Hypothalamus (tissue), 51 donors: ENCODE results near the gene CRYBG3.

ENCODE experiments used
- DNase-seq, 51 donors: peaks; one replicate each; lab custom pipeline; 2025; lab: John Stamatoyannopoulos, UW

Gene CRYBG3

GRCh38 chr3:97938444-97938843 is 116.6 kb downstream of the CRYBG3 start:
- no peak for DNase-seq

DNA sequence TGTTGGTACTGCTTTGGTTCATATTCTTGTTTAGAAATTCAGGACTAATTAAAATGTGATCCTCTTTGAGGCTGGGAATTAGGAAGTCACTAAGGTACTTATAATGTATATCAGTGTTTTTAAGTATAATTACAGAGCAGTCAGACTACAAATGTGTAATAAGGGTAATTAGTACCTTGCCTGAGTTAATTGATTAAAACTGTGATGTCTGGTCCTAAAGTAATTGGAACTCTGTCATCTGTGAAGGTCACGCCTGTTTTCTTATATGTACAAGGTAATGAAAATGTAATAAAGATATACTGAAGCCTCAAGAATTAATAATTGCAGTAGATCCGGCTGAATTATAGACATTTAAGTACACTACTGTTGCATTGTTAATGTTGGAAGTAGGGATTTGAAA is 117.6 kb downstream of the CRYBG3 start:
- DNase-seq = no peak

GRCh38 chr3:97940034-97940433 is 118.2 kb downstream of the CRYBG3 start:
- DNase-seq = no peak

- DNase-seq = peak in 1 of 51 donors; percentile 35
These were observed 121.2 kb downstream of the CRYBG3 start for GRCh38 chr3:97942801-97943546.

DNA sequence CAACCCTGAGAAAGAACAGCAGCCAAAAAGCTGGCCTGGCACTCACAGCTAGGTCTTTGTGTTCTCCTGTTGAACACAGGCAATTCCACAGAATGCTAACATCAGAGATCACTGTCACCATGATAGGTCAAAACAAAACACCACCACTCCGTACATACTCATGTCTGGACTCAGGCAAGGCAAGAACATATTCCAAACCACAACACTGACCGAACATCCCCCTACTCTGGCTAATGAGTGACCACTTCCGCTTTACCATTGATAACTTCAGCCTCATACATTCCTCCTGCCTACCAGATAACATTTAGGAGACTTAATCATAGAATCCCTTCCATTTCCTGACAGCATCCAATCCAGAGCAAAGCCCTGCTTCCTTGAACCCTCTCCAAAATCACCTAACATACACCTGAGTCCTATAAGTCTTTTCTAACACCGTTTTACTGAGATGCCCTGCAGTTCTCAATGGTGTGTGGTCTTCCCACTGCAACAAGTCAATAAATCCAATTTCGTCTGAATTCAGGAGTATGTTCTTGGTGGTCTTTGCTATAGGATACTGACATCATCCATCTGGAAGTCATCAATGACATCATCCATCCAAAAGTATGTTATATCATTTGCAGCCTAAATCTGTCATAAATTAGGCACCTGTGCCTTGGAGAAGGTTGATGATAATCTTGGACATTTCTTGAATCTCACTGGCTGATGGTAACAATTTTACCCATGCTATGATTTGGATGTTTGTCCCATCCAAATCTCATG is 126.7 kb downstream of the CRYBG3 start:
- no peak for DNase-seq

DNA sequence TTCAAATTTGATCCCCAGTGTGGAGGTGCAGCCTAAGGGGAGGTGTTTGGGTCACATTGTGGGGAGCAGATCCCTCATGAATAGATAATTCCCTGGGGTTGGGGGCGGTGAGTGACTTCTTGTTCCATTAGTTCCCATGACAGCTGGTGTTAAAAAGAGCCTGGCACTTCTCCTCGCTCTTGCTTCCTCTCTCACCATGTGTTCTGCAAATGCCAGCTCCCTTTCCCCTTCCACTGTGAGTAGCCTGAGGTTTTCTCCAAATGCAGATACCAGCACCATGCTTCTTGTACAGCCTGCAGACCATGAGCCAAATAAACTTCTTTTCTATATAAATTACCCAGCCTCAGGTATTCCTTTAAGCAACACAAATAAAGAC is 127.3 kb downstream of the CRYBG3 start:
- DNase-seq = no peak

DNA sequence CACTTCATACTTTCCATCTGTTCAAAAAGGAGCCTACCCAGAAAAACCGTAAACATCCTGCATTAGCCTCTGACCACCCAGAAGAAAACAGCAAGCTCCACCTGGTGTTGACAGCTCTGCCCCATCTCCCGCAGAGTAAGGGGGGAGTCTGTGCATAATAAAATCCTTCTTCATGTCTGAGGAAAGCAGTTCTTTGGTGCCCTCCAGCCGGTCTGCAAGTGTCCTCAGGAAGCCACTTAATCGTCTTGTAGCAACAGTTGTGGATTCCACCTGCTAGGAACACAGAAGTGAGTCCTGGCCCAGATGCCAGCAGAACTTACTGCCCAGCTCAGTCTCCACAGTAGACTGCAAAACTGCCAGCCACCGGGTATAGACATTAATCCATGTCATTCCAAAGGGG is 127.9 kb downstream of the CRYBG3 start:
- DNase-seq = no peak

GRCh38 chr3:97950360-97950759 is 128.5 kb downstream of the CRYBG3 start:
- DNase-seq = no peak

DNA sequence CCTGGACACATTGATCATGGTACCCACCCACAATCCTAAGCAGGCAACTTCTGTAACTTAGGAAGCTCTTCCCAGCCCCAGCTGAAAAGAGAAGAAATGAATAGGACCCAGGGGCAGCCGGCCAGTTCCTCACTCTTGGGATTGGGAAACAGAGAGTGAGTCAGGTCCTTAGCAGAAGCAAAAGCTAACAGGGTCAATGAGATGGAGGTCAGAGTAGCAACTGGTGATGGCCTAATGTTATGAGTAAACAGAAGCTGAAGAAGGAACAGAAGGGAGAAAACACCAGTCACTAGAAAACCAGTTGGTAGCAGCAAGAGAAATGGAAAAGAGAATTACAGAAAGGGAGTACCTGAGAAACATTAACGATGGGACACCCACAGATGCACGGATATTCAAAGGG is 130.5 kb downstream of the CRYBG3 start:
- DNase-seq = peak in 3 of 51 donors; percentile 15 to 49 (median 17)

DNA sequence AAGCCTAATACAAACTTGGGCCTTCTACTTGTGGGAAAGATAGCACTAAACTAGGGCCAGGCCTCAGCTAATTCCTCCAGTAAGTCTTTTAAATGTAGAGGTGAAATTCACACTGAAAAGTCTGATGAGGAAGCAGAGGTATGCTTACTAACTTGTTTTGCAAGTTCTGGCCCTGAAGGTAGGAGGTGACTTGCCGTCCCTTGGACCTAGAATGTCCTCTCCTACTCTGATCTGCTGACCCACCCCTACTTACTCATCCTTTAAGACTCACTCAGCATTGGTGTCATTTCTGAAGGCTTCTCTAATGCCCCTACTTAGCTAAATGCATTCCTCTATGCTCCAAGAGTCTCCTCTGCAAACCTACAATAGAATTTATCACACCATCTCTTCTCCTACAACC is 131.1 kb downstream of the CRYBG3 start:
- no peak for DNase-seq

DNA sequence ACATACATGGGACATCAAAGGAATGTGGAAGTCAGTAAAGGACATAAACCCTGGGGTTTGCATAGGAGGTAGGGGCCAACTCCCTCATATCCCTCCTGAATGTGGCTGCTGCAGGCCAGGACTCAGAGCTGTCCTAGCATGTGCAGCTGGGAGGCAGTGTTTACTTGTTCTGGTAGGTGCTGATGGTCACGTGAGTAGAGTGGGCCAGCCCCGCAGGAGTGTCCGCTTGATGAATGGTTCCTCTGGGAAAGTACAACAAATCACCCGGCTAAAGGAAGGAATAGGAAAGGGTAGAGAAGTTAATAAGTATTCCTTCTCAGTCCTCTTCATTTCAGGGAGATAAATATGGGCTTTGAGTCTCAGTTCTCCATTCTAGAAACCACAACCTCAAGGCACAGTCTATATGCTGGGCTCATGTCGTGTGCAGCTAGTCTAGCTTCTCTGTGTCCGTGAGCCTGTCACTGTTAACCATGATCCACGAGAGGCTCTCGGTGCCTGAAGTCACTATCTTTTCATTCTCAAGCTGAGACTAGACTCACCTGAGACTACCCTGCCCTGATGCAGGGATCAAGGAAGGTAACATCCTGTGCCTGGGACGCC is 132.5 kb downstream of the CRYBG3 start:
- DNase-seq = no peak

DNA sequence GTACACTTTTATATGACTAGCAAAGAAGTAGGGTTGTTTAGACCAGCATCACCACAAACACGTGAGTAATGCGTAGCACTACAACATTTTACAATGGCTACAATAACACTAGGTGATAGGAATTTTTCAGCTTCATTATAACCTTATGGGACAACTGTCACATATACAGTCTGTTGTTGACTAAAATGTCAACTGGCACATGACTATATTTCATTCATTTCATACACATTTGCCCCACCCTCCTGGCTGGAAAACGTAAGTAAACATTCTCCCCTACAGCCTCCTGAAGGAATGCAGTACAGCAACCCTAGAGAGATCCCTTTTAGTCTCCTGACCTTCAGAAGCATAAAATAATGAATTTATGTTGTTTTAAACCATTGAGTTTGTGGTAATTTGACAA is 134.2 kb downstream of the CRYBG3 start:
- no peak for DNase-seq

DNA sequence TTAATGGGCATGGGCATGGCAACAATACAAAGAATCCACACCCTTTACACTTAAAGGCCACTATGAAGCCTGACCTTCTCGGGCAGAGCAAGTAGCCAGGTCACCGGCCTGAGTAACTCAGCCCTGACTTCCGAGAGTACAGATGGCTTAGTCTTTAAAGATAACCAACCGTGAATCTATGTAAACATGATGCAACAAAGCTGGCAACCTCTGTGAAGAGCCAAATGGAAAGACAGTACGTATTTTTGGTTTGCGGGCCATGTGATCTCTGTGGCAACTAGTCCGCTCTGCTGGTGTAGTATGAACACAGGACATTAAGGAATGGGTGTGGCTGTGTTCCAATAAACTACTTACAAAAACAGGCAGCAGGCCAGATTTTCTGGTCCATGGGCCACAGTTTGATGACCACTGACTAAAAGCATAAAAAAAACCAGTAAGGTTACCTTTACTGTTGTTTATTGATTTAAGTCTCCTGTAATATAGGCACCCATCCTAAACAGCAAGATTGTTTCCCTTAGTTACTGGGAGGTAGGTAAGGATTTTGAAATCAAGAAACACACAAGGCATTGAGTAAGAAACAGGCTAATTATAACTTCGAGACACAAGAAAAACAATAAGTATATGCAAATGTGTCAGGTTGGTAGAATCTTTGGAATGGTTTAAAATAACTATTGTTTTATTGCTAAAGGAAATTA is 136.0 kb downstream of the CRYBG3 start:
- no peak for DNase-seq

DNA sequence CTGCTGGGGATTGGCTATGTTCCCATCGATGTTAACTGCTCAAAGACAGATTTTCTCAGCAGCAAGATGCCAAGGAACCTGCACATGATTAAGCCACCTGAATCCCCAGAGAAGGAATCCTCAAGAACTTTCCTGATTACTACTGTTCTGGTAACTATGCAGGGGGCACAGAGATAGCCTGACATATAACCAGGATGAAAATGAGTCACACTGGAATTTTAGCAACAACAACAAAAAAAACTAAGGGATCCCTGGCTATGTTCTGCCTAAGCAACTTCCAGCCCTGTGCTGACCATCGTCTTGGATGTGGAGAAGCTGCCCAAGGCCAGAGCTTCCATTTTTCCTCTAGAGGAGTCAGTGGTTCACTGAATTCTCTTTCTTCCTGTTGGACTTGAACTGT is 136.6 kb downstream of the CRYBG3 start:
- DNase-seq = no peak

- DNase-seq = no peak
These were observed 137.0 kb downstream of the CRYBG3 start for GRCh38 chr3:97958796-97959195.

GRCh38 chr3:97959872-97960271 is 138.1 kb downstream of the CRYBG3 start:
- no peak for DNase-seq

- DNase-seq = no peak
These were observed 138.7 kb downstream of the CRYBG3 start for GRCh38 chr3:97960551-97960950.

- DNase-seq = no peak
These were observed 139.4 kb downstream of the CRYBG3 start for GRCh38 chr3:97960993-97961766.

GRCh38 chr3:97967966-97968365 is 146.2 kb downstream of the CRYBG3 start:
- no peak for DNase-seq

GRCh38 chr3:97968376-97968775 is 146.6 kb downstream of the CRYBG3 start:
- no peak for DNase-seq
